Thyroid gland (tissue), 4 donors: ENCODE results near the gene PDIA2. TPM values are rescaled to one million over a fixed set of nuclear protein-coding genes. Genes with fewer than 3 reads are reported as not detected.

Source experiments
- DNase-seq, 2 donors: peaks; one replicate each; pipeline ENCODE4 v3.0.0-alpha.2; 2019
- H3K27ac ChIP-seq, 3 donors: fragments of 200-600 bp; sonication (generic); 1 replicate in 2 of 3; 2 replicates in 1 of 3; pipeline ENCODE4 v1.5.1; 2016 to 2019; ENCODE audit warnings: mild to moderate bottlenecking in 1 of 3, moderate library complexity in 1 of 3
- H3K27me3 ChIP-seq: fragments of 200-600 bp; sonication (generic); one replicate; pipeline ENCODE4 v1.5.1; 2019
- H3K36me3 ChIP-seq, 2 donors: fragments of 200-600 bp; sonication (generic); one replicate each; pipeline ENCODE4 v1.5.1; 2016 to 2019
- H3K4me1 ChIP-seq, 2 donors: fragments of 200-600 bp; sonication (generic); one replicate each; pipeline ENCODE4 v1.5.1; 2017 to 2019
- H3K4me3 ChIP-seq, 3 donors: fragments of 200-600 bp; sonication (generic); replicated peaks in 1 of 3; 1 replicate in 2 of 3; 2 replicates in 1 of 3; pipeline ENCODE4 v1.5.1; 2016; ENCODE audit warnings: mild to moderate bottlenecking in 1 of 3
- H3K9me3 ChIP-seq: fragments of 200-600 bp; sonication (generic); one replicate; pipeline ENCODE4 v1.5.1; 2017
- POLR2A ChIP-seq, 2 donors: fragments of 450-650 bp; IDR thresholded peaks; one replicate each; pipeline ENCODE4 v1.6.1; 2017; ENCODE audit warnings: antibody characterized with exemption in 2 of 2, mild to moderate bottlenecking in 2 of 2, moderate library complexity in 1 of 2
- WGBS, 2 donors: methylation state at CpG; one replicate each; pipeline ENCODE4 v1.1.5; 2017; 5-methylcytosine and 5-hydroxymethylcytosine counted together
- intact Hi-C: fragments of 100-400 bp; cut with DNase I; formaldehyde crosslinking; loops from one replicate; pipeline ENCODE4 v1.15.1; 2023
- total RNA-seq, 4 donors: library from RNA; depleted of rRNA; stranded (reverse); fragments of >200 nt; gene quantifications; one replicate each; pipeline ENCODE4 v1.2.3, GENCODE V29; 2016
- TF ChIP-seq, protein P1 (sequence below), 6 experiments: fragments of 200-600 bp in 3 of 6; fragments of 450-650 bp in 3 of 6; sonication (generic) in 3 of 6; IDR thresholded peaks; one replicate each; pipeline ENCODE4 v1.5.1; 2016 to 2019; ENCODE audit warnings: antibody characterized with exemption in 6 of 6, mild to moderate bottlenecking in 2 of 6, inconsistent platforms in 1 of 6, moderate library complexity in 1 of 6

PDIA2 gene
- total RNA-seq, 4 donors from 2014 or later, result 0.81 TPM; not detected in 3

DNA sequence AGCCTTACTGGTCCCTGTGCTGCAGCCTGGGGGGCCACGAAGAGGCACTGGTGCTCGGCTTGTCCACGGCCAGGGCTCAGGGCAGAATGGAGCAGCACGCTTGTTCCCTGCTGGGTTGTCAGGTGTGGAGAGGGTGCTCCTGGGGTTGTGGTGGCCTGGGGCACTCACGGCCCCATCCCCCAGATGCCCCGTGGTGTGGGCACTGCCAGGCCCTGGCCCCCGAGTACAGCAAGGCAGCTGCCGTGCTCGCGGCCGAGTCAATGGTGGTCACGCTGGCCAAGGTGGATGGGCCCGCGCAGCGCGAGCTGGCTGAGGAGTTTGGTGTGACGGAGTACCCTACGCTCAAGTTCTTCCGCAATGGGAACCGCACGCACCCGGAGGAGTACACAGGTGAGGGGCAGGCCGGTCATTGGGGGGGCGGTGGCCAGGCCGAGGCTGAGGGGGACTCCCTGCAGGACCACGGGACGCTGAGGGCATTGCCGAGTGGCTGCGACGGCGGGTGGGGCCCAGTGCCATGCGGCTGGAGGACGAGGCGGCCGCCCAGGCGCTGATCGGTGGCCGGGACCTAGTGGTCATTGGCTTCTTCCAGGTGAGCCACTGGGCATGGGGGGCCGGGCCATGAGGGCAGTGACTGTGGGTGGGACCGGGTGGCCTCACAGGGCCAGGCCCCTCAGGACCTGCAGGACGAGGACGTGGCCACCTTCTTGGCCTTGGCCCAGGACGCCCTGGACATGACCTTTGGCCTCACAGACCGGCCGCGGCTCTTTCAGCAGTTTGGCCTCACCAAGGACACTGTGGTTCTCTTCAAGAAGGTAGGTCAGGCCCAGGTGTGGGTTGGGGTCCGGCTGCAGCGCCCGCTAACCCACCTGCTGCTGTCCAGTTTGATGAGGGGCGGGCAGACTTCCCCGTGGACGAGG lies 1.5 kb downstream of the PDIA2 start:
- DNase-seq, result no peak
- intact Hi-C loops, result no loop called here

DNA sequence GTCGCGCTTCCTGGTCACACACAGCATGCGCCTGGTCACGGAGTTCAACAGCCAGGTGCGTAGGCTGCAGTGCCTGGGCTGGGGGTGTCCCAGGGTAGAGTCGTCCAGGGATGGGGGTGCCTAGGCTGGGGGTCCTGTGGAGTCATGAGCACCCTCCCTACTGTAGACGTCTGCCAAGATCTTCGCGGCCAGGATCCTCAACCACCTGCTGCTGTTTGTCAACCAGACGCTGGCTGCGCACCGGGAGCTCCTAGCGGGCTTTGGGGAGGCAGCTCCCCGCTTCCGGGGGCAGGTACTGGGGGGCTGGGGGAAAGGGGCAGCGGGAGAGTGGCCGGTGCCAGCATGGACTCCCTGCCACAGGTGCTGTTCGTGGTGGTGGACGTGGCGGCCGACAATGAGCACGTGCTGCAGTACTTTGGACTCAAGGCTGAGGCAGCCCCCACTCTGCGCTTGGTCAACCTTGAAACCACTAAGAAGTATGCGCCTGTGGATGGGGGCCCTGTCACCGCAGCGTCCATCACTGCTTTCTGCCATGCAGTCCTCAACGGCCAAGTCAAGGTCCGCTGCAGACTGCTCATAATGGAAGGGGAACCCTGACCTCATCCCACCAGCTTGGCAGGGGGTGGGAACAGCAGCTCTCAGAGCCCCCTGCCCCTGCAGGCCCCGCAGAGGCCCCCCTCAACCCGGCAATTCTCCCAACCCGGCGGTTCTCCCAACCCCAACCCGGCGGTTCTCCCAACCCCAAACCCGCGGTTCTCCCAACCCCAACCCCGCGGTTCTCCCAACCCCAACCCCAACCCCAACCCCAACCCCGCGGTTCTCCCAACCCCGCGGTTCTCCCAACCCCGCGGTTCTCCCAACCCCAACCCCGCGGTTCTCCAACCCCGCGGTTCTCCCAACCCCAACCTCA lies 2.4 kb downstream of the PDIA2 start:
- no peak overlapping the region for H3K4me3 ChIP-seq
- H3K27me3 ChIP-seq, result peaks cover 7% of the 10 kb centered on the region
- no peaks in the 10 kb centered on the region for H3K9me3 ChIP-seq
- no peak overlapping the region for H3K27ac ChIP-seq
- WGBS, 2 donors, result 92 to 99% methylated on average over 20 to 43 of the region's 48 CpGs
- peaks cover 6% of the 10 kb centered on the region in 2 donors for H3K4me1 ChIP-seq
- H3K36me3 ChIP-seq, result peaks cover 8 to 13% of the 10 kb centered on the region in 2 donors
- DNase-seq, result no peak
- TF ChIP-seq, protein P1, sequence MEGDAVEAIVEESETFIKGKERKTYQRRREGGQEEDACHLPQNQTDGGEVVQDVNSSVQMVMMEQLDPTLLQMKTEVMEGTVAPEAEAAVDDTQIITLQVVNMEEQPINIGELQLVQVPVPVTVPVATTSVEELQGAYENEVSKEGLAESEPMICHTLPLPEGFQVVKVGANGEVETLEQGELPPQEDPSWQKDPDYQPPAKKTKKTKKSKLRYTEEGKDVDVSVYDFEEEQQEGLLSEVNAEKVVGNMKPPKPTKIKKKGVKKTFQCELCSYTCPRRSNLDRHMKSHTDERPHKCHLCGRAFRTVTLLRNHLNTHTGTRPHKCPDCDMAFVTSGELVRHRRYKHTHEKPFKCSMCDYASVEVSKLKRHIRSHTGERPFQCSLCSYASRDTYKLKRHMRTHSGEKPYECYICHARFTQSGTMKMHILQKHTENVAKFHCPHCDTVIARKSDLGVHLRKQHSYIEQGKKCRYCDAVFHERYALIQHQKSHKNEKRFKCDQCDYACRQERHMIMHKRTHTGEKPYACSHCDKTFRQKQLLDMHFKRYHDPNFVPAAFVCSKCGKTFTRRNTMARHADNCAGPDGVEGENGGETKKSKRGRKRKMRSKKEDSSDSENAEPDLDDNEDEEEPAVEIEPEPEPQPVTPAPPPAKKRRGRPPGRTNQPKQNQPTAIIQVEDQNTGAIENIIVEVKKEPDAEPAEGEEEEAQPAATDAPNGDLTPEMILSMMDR (IDR thresholded peaks at IDR 0.05), result no peak
- no peak for TF ChIP-seq POLR2A (IDR thresholded peaks at IDR 0.05)
- intact Hi-C loops, result no loop called here

More for the DNA sequence above, 1.5 kb downstream of the PDIA2 start:
- no peak overlapping the region for H3K4me3 ChIP-seq
- no peak overlapping the region for H3K27ac ChIP-seq
- WGBS, 2 donors, result 93 to 96% methylated on average over 20 to 46 of the region's 52 CpGs
- H3K27me3 ChIP-seq, result peaks cover 7% of the 10 kb centered on the region
- H3K9me3 ChIP-seq, result no peaks in the 10 kb centered on the region
- peaks cover 6% of the 10 kb centered on the region in 2 donors for H3K4me1 ChIP-seq
- TF ChIP-seq, protein P1 (IDR thresholded peaks at IDR 0.05), result no peak
- TF ChIP-seq POLR2A (IDR thresholded peaks at IDR 0.05), result no peak
- H3K36me3 ChIP-seq, result peaks cover 8 to 12% of the 10 kb centered on the region in 2 donors

DNA sequence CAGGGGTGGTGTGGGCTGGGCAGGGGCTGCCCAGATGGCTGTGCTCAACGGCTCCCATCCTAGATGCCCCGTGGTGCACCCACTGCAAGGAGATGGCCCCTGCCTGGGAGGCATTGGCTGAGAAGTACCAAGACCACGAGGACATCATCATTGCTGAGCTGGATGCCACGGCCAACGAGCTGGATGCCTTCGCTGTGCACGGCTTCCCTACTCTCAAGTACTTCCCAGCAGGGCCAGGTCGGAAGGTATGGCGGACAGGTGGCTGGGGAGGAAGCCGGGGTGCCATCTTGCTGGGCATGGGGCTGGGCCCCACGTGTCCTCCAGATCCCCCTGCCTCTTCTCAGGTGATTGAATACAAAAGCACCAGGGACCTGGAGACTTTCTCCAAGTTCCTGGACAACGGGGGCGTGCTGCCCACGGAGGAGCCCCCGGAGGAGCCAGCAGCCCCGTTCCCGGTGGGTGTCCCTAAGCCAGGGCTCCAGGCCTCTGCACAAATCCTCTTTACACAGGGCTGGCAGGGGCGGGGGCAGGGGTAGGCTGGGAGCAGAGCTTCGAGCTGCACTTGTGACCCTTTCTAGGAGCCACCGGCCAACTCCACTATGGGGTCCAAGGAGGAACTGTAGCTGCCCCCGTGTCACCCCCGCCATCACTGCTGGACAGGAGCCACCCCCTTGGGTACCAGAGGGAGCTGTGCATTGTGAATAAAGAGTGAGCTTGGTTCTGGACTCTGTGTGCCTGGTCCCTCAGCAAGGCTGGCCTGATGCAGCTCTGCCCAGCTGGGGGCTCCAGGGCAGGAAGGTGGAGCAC lies 3.7 kb downstream of the PDIA2 start:
- 91 to 97% methylated on average over 7 to 21 of the region's 22 CpGs for WGBS, 2 donors
- intact Hi-C loops, result no loop called here
- H3K36me3 ChIP-seq, result peaks cover 11 to 23% of the 10 kb centered on the region in 2 donors

DNA sequence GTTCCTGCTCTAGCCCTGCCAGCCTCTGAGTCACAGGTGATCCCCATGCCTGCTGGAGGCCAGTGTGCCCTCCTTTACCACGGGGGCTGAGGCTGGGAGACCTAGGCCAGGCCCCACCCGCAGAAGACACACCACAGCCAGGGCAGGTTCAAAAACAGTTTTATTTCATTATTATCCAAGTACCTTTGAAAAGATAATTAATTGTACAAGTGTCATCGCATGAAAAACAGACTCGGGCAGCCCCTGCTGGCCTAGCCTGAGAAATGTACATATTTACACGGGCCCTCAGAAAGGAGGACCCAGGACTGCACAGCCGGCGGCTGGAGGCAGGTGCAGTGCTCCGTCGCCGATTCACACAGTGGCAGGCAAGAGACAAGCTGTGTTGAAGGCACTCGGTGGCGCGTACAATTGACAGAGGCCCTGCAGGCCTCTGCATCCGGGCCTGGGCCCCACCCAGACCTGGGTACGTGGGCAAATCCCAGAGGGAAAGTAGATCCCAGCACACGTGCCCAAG lies 4.4 kb downstream of the PDIA2 start:
- DNase-seq, result no peak
- Histone ChIP-seq H3K36me3 (peaks cover 15 to 30% of the 10 kb centered on the region in 2 donors), H3K27me3 (no peaks in the 10 kb centered on the region), H3K4me3 (no peak overlapping the region), H3K27ac (no peak overlapping the region), H3K9me3 (no peaks in the 10 kb centered on the region), H3K4me1 (no peaks in the 10 kb centered on the region)
- WGBS, 2 donors, result 89 to 91% methylated on average over 13 to 14 of the region's 16 CpGs
- TF ChIP-seq, protein P1 (IDR thresholded peaks at IDR 0.05), result no peak
- TF ChIP-seq POLR2A (IDR thresholded peaks at IDR 0.05), result no peak
- intact Hi-C loops, result no loop called here

More for the DNA sequence above, 3.7 kb downstream of the PDIA2 start:
- H3K27ac ChIP-seq, result no peak overlapping the region
- no peak for DNase-seq
- no peak overlapping the region for H3K4me3 ChIP-seq
- H3K27me3 ChIP-seq, result no peaks in the 10 kb centered on the region
- H3K4me1 ChIP-seq, result no peaks in the 10 kb centered on the region
- TF ChIP-seq, protein P1 (IDR thresholded peaks at IDR 0.05), result no peak
- no peak for TF ChIP-seq POLR2A (IDR thresholded peaks at IDR 0.05)
- no peaks in the 10 kb centered on the region for H3K9me3 ChIP-seq
